Neural cell (in vitro differentiated cells): ENCODE data around the gene ZNF439. TPM values are rescaled to one million over a fixed set of nuclear protein-coding genes. Genes with fewer than 3 reads are reported as not detected.
"Not testable (repeated sequence)": the region's sequence is repeated elsewhere in the genome, so short reads cannot be mapped to it uniquely, and the experiment has no call there.

Experiments used
- H2AFZ ChIP-seq: fragments of 200-600, 300-800 bp; sonication (generic), shearing (Covaris generic); 2 replicates; pipeline ENCODE4 v1.6.0; 2014; ENCODE audit warnings: low read depth, mild to moderate bottlenecking, antibody characterized with exemption, low read length, moderate library complexity
- H3F3A ChIP-seq: fragments of 200-600 bp; shearing (Covaris generic); 2 replicates; pipeline ENCODE4 v1.6.1; 2016; ENCODE audit warnings: mild to moderate bottlenecking, moderate library complexity, mixed read lengths, antibody characterized with exemption, low read length; ENCODE audit not compliant: insufficient read depth, poor library complexity, severe bottlenecking
- H3K27ac ChIP-seq: fragments of 200-600, 300-800 bp; sonication (generic), shearing (Covaris generic); 2 replicates; pipeline ENCODE4 v1.5.1; 2014; ENCODE audit warnings: mild to moderate bottlenecking, low read length, moderate library complexity
- H3K27me3 ChIP-seq: fragments of 300-800, 200-600 bp; sonication (generic), shearing (Covaris generic); 2 replicates; pipeline ENCODE4 v1.6.0; 2014; ENCODE audit warnings: mild to moderate bottlenecking, low read depth, low read length, moderate library complexity; ENCODE audit not compliant: insufficient read depth
- H3K36me3 ChIP-seq: fragments of 300-800, 200-600 bp; sonication (generic), shearing (Covaris generic); 2 replicates; pipeline ENCODE4 v1.5.1; 2014; ENCODE audit warnings: mild to moderate bottlenecking, antibody characterized with exemption, low read length, moderate library complexity; ENCODE audit not compliant: insufficient read depth
- H3K4me2 ChIP-seq: fragments of 300-800, 200-600 bp; sonication (generic), shearing (Covaris generic); 2 replicates; pipeline ENCODE4 v1.6.0; 2014; ENCODE audit warnings: mild to moderate bottlenecking, low read length
- H3K4me3 ChIP-seq: fragments of 300-800, 200-600 bp; sonication (generic), shearing (Covaris generic); 2 replicates; pipeline ENCODE4 v1.5.1; 2014; ENCODE audit warnings: mild to moderate bottlenecking, low read length, moderate library complexity
- H3K79me2 ChIP-seq: fragments of 200-600 bp; shearing (Covaris generic); replicated peaks from 2 replicates; pipeline ENCODE4 v1.6.0; 2014; ENCODE audit warnings: mild to moderate bottlenecking, low read length, moderate library complexity; ENCODE audit not compliant: insufficient read depth
- H3K9ac ChIP-seq: fragments of 300-800, 200-600 bp; sonication (generic), shearing (Covaris generic); 2 replicates; pipeline ENCODE4 v1.6.1; 2016; ENCODE audit warnings: mild to moderate bottlenecking, low read length, mixed read lengths
- H3K9me2 ChIP-seq: fragments of 200-600 bp; shearing (Covaris generic); 2 replicates; pipeline ENCODE4 v1.6.1; 2016; ENCODE audit warnings: mild to moderate bottlenecking, low read length, mixed read lengths; ENCODE audit not compliant: insufficient read depth
- H3K9me3 ChIP-seq: fragments of 200-600, 300-800 bp; sonication (generic), shearing (Covaris generic); 2 replicates; pipeline ENCODE4 v1.6.1; 2016; ENCODE audit warnings: mild to moderate bottlenecking, mixed run types, low read length, moderate library complexity, mixed read lengths
- H4K20me1 ChIP-seq: fragments of 200-600 bp; shearing (Covaris generic); 2 replicates; pipeline ENCODE4 v1.6.1; 2016; ENCODE audit warnings: mild to moderate bottlenecking, mixed run types; ENCODE audit not compliant: insufficient read depth
- EP300 ChIP-seq: fragments of 450-650 bp; conservative IDR thresholded peaks from 2 replicates; pipeline ENCODE4 v1.6.1; 2014; ENCODE audit warnings: antibody characterized with exemption, mild to moderate bottlenecking, moderate library complexity; ENCODE audit not compliant: poor library complexity, severe bottlenecking
- EZH2 ChIP-seq: fragments of 200-600, 300-800 bp; shearing (Covaris generic), sonication (generic); IDR thresholded peaks from 2 replicates; pipeline ENCODE4 v1.6.1; 2014; ENCODE audit warnings: antibody characterized with exemption, low read length, borderline replicate concordance, mild to moderate bottlenecking; ENCODE audit not compliant: insufficient read depth, poor library complexity, severe bottlenecking
- MXI1 ChIP-seq: fragments of 450-650 bp; conservative IDR thresholded peaks from 2 replicates; pipeline ENCODE4 v1.6.1; 2014; ENCODE audit warnings: antibody characterized with exemption, mild to moderate bottlenecking; ENCODE audit not compliant: poor library complexity, severe bottlenecking
- POLR2AphosphoS5 ChIP-seq: IDR thresholded peaks from 2 replicates; pipeline ENCODE4 v1.6.1; 2012
- polyA plus RNA-seq: library from polyadenylated mRNA; depleted of rRNA; stranded (reverse); fragments of >200 nt; gene quantifications from 2 replicates; pipeline ENCODE4 v1.2.3, GENCODE V29; 2014
- TF ChIP-seq, protein P1 (sequence below): IDR thresholded peaks from 2 replicates; pipeline ENCODE4 v1.6.1; 2012; ENCODE audit warnings: borderline replicate concordance
- TF ChIP-seq, protein P2 (sequence below): fragments of 450-650 bp; IDR thresholded peaks from 2 replicates; pipeline ENCODE4 v1.5.1; 2014; ENCODE audit warnings: antibody characterized with exemption, mild to moderate bottlenecking, moderate library complexity; ENCODE audit not compliant: poor library complexity, severe bottlenecking

The ZNF439 gene
- polyA plus RNA-seq, 1 donor from 2014 or later = 2.0 TPM

- no peaks in the 10 kb centered on the region for H4K20me1 ChIP-seq
- H3K9me3 ChIP-seq = peaks cover 21% of the 10 kb centered on the region
- H3K9me2 ChIP-seq = no peaks in the 10 kb centered on the region
- H3K27ac ChIP-seq = no peak overlapping the region
- no peak overlapping the region for H2AFZ ChIP-seq
- no peak overlapping the region for H3K4me3 ChIP-seq
- H3K36me3 ChIP-seq = peaks cover 19% of the 10 kb centered on the region
- TF ChIP-seq, protein P1, sequence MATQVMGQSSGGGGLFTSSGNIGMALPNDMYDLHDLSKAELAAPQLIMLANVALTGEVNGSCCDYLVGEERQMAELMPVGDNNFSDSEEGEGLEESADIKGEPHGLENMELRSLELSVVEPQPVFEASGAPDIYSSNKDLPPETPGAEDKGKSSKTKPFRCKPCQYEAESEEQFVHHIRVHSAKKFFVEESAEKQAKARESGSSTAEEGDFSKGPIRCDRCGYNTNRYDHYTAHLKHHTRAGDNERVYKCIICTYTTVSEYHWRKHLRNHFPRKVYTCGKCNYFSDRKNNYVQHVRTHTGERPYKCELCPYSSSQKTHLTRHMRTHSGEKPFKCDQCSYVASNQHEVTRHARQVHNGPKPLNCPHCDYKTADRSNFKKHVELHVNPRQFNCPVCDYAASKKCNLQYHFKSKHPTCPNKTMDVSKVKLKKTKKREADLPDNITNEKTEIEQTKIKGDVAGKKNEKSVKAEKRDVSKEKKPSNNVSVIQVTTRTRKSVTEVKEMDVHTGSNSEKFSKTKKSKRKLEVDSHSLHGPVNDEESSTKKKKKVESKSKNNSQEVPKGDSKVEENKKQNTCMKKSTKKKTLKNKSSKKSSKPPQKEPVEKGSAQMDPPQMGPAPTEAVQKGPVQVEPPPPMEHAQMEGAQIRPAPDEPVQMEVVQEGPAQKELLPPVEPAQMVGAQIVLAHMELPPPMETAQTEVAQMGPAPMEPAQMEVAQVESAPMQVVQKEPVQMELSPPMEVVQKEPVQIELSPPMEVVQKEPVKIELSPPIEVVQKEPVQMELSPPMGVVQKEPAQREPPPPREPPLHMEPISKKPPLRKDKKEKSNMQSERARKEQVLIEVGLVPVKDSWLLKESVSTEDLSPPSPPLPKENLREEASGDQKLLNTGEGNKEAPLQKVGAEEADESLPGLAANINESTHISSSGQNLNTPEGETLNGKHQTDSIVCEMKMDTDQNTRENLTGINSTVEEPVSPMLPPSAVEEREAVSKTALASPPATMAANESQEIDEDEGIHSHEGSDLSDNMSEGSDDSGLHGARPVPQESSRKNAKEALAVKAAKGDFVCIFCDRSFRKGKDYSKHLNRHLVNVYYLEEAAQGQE = no peak
- TF ChIP-seq EP300 (no peak), POLR2AphosphoS5 (no peak)
- no peak overlapping the region for H3K4me2 ChIP-seq
- no peak overlapping the region for H3K9ac ChIP-seq
- H3K79me2 ChIP-seq = no peaks in the 10 kb centered on the region
- no peaks in the 10 kb centered on the region for H3F3A ChIP-seq
- no peaks in the 10 kb centered on the region for H3K27me3 ChIP-seq
Measured at GRCh38 chr19:11832253-11832912, 16.1 kb upstream of the ZNF439 start.

DNA sequence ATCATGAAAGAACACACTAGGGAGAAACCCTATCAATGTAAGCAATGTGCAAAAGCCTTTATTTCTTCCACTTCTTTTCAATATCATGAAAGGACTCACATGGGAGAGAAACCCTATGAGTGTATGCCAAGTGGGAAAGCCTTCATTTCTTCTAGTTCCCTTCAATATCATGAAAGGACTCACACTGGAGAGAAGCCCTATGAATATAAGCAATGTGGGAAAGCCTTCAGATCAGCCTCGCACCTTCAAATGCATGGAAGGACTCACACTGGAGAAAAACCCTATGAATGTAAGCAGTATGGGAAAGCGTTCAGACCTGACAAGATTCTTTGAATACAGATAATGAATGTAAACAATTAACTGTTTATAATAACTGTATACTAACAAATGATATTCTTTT is 15.0 kb upstream of the ZNF439 start:
- no peak overlapping the region for H3K9ac ChIP-seq
- peaks cover 21% of the 10 kb centered on the region for H3K9me3 ChIP-seq
- TF ChIP-seq MXI1 (no peak), EZH2 (no peak)
- TF ChIP-seq, protein P2, sequence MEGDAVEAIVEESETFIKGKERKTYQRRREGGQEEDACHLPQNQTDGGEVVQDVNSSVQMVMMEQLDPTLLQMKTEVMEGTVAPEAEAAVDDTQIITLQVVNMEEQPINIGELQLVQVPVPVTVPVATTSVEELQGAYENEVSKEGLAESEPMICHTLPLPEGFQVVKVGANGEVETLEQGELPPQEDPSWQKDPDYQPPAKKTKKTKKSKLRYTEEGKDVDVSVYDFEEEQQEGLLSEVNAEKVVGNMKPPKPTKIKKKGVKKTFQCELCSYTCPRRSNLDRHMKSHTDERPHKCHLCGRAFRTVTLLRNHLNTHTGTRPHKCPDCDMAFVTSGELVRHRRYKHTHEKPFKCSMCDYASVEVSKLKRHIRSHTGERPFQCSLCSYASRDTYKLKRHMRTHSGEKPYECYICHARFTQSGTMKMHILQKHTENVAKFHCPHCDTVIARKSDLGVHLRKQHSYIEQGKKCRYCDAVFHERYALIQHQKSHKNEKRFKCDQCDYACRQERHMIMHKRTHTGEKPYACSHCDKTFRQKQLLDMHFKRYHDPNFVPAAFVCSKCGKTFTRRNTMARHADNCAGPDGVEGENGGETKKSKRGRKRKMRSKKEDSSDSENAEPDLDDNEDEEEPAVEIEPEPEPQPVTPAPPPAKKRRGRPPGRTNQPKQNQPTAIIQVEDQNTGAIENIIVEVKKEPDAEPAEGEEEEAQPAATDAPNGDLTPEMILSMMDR = no peak
- H4K20me1 ChIP-seq = no peaks in the 10 kb centered on the region
- no peaks in the 10 kb centered on the region for H3K9me2 ChIP-seq
- H3K4me2 ChIP-seq = no peak overlapping the region
- no peak overlapping the region for H2AFZ ChIP-seq
- no peaks in the 10 kb centered on the region for H3F3A ChIP-seq
- no peak overlapping the region for H3K4me3 ChIP-seq
- no peaks in the 10 kb centered on the region for H3K79me2 ChIP-seq
- no peaks in the 10 kb centered on the region for H3K27me3 ChIP-seq
- no peak overlapping the region for H3K27ac ChIP-seq
- peaks cover 19% of the 10 kb centered on the region for H3K36me3 ChIP-seq

GRCh38 chr19:11835626-11836066 is 12.9 kb upstream of the ZNF439 start:
- not testable (repeated sequence) for H3K9ac ChIP-seq, H4K20me1 ChIP-seq, H3K27me3 ChIP-seq, H3K4me2 ChIP-seq, H3K79me2 ChIP-seq, H3F3A ChIP-seq, H3K9me2 ChIP-seq, H3K27ac ChIP-seq, H2AFZ ChIP-seq, H3K4me3 ChIP-seq
- peaks cover 19% of the 10 kb centered on the region for H3K36me3 ChIP-seq
- H3K9me3 ChIP-seq = peaks cover 21% of the 10 kb centered on the region
